GM18868 (cell line): ENCODE measurements around the gene GPC3.

Experiments used
- ATAC-seq: cut with Tn5 transposase; IDR thresholded peaks from one replicate; pipeline ENCODE4 v1.9.1; 2021; ENCODE audit warnings: mild to moderate bottlenecking, moderate library complexity; ENCODE audit not compliant: unreplicated experiment

Gene GPC3

DNA sequence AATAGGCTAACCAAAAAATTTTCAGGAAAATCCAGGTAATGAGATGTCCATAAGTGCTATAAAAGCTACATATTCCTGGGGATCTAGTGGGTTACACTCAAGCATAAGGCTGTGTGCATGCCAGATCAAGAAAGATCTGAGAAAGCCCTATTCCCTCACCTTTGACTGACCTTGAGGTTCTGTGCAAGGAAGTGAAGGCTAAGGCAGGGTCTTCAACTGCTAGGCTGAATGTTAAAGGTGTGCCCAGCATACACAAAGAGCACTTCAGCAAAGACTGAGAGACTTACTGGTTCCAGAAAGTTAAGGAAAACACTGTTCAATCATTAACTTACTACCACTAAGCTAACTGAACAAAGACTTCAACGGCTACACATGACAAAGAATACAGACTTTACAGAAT is 269.7 kb downstream of the GPC3 start:
- ATAC-seq, result no peak

DNA sequence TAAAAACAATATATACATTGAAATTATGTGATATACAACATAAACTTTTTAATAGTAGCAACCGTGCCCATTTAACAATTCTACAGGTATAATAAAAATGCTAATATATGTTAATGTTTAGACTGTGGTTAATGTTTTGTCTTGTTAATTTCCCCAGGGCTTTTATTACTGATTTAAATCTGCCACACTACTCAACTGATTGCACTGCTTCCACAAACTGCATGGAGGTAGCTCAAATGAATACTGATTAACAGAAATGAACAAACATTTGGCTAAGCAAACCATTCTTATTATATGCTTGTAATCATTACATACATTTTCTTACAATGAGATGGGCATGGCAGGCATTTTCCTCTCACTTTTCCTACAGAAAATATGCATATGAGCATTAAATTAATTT is 275.9 kb downstream of the GPC3 start:
- no peak for ATAC-seq

DNA sequence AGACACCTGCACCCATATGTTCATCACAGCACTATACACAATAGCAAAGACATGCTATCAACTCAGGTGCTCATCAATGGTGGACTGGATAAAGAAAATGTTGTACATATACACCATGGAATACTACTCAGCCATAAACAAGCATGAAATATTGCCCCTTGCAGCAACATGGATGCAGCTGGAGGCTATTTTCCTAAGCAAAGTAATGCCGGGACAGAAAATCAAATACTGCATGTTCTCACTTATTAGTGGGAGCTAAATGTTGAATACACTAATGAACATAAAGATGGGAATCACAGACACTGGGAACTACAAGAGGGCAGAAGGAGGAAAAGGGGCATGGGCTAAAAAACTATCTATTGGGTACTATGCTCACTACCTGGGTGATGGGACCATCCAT is 278.5 kb downstream of the GPC3 start:
- ATAC-seq, result no peak

DNA sequence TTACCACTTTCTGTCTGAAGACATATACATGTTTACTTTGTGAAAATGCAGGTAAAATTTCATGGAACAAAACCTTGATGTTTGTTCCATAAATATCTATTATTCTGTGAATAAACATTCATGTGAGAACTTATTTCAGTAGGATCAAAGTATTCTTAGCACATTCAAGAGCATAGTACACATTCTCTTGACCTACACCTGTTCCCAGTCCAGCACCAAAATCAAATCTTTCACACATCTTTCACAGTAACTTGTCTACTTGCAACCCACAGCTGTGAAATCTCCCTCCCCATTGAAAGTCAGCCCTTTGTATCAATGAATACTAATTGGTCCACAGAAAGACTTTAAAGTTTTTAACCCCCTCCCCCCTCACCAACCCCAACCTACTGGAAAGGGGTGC is 283.2 kb downstream of the GPC3 start:
- ATAC-seq, result no peak

DNA sequence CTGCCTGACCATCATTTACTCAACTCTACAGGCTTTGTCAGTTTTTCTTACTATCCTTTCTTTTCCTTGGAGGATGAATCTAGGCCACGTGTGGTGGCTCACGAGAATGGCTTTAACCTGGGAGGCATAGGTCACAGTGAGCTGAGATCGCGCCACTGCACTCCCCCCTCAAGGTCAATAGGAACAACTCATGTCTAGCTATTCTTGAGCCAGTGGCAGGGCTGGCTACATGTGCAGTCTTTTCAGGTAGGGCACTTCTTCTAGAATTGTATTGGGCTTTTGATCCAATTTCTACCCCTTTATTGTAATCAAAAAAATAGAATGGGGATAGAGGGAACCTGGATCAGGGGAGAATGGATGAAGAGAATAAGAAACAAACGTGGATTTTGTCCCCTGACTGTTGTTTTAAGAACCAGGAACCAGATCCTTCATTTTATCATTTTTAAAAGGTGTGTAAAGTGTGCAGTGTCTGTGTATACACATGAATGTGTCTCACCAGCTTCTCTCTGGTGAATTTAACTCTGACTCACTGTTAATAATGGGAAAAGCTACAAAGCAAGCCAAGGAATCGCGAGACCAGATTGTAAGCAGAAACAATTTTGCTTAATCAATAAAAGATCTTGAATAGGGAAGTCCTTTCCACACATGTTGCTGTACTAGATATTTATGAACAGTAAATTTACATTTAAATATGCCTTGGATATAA is 286.2 kb downstream of the GPC3 start:
- ATAC-seq, result no peak

DNA sequence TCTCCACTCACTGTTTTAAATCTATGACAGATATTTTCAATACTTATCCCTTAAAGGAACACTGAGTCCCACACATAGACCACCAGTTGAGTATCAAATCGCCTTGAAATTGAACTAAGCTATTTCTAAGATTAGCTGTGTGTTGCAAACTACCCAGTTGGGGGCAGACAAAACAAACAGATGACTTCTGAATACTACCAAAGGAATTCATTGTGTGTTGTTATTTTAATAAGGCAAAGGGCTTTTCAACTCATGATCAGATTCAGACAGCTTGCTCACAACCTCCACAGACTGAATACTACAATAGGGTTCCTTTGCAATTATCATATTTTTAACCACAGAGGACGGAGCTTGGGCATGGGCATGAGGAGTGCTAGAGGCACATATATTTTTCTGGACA is 287.1 kb downstream of the GPC3 start:
- ATAC-seq, result no peak

DNA sequence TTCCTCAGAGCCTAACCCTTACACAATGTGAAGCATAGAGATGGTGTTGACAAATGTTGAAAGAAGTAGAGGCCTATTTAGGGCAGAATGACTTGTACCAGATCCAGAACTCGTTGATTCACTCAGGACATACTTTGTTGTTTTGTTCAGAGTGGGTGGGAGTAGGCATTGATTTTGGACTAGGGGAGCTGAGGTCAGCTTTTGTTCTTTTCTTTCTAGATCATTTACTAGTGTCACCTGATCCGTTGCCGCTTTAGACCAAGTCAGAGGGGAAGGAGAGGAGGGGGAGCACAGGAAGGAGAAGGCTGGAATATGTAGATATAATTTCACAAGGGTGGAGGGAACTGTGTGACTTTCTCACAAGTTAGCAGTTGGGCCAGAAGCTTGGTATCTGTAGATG is 287.7 kb downstream of the GPC3 start:
- ATAC-seq, result no peak

DNA sequence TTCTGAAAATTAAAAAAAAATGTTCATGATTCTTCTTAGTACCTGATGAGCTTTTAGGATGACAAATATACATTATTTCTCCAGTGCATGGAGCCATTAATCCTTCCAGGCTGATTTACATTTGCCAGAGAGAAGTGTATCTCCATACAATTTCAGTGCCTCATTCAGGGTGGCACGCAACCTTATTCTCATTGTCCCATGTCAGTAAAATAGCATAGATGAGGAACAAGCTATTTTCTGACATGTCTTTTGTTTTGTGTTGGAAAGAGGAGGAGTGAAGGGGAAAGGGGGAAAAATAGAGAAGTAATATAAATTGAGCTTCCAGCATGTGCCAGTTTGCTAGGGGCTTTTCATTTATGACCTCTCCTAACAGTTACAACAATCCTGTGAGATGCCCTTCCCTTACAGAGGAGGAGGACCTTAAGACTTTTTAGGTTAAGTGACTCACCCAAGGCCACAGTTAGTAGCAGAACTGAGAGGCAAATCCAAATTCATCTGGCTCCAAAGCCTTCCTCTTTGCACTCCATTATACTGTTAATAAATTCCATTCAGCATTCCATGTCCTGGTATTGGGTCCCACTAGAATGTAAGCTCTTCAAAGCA is 295.3 kb downstream of the GPC3 start:
- no peak for ATAC-seq

DNA sequence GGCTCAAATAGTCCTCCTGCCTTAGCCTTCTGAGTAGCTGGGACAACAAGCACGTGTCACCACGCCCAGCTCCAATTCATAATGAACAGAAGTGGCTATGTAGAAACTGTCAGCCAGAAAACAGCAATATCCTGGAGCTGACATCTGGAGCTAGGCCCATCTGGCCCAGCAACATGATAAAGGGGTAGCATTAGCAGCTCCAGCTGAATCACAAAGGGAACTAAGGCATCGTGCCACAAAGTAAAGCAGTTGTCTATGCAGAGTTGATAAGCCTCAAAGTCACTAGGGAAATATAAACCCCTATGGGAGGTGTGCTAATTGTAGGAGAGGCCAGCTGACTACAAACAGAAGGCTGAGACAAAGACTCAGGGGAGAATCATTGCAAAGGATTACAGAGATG is 299.6 kb downstream of the GPC3 start:
- no peak for ATAC-seq

DNA sequence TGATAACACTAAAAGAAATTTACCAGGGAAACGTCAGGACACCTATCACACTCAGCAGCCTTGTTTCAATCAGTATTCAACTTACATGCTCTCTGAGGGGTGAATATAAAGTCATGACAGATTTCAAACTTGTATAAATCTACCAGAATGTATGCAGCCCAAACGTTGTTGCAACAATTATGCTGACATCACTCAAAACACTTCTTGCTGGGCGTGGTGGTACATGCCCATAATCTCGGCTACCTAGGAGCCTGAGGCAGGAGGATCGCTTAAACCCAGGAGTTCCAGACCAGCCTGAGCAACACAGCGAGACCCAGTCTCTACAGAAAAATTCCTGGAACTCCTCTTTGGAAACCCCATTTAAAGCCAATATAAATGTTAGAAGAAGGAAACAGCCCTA is 303.5 kb downstream of the GPC3 start:
- no peak for ATAC-seq

DNA sequence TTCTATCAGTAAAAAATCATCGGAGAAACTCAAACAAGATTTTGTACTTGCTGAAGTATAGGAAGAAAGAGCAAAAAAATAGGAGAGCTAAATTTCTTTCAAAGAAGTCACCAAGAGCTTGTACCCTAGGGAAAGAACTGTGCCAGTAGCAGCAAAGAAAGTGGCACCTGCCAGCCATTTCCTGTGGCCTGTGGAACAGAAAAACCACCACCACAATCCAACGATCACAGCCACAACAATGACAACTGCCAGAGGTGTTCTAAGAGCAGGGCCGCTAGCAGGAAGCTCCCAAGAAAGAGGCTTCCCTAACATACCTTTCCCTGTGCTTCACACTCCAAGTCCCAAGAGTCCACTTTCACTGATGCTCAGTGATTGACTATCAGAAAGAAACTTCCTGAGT is 304.0 kb downstream of the GPC3 start:
- no peak for ATAC-seq

DNA sequence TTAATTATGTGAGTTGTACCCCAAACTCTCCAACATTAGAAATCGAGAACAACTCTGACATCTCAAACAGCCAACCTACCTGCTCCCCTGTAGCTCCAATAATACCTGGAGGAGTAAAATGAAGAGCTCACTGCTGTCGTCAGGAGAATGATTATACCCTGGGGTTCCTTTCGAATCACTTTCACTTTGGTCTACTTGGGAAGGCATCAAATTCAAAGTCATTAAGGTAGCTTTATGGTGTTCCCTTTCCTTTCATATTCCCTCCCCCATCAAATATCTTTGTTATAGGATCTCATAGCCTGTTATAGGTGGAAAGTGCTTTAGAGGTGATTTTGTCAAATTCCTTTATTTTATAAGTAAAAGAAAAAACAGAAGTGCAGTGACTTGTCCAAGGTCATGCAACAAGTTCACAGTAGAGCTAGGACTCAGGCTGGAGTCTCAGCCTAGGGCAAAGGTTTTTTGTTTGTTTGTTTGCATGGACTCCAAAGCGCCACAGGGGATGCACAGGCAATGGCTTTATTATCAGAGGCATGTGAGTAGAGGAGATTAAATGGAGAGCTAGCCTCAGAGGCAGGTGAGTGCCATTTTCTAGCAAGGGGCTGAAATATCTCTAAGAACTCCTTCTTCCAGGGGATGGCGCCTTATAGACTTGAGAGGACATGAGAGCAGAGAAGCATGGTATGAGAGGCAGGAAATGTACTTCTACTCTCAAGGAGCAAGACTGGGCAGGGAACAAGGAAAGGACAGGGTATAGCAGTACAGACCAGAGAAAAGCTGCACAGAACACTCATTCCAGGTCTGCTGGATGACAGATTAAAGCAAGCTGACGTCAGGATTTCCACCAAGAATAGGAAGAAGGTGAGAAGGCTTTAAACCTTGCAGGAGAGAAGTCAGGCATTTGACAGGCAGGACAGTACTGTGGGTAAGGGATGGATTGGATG is 308.0 kb downstream of the GPC3 start:
- no peak for ATAC-seq

DNA sequence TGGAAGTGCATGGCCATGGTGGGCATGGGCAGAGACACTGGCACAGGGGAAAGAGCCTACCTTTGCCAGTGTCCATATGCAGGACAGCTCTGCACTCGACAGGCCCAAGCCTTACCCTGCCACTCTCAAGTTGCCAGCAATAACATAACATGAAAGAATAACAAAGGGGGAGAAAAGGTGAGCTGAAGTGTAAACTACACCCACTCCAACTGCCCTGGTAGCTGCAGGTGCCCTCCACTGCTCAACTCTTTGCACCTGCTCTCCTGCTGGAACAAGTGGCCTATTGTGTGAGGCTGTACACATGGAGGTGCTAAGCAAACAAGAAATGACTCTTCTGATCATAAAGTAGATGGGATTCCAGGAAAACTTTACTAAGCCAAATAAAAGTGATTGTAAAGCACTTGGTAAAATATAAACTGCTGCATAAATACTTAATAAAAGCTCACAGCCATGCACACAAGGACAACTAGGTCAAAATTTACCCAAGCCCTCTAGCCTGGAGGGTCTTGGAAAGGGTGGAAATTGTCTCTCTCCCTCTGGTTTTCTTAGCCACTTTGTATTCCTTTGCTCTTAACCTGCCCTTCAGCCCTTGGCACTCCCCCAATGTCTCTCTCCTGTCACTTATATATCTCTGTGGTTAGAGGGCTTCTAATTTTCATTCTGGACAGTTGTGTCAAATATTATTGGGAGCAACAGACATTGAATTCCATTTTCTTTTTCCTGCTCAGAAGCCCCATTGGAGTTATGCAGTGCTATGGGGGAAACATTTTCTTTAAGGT is 308.9 kb downstream of the GPC3 start:
- ATAC-seq, result no peak

DNA sequence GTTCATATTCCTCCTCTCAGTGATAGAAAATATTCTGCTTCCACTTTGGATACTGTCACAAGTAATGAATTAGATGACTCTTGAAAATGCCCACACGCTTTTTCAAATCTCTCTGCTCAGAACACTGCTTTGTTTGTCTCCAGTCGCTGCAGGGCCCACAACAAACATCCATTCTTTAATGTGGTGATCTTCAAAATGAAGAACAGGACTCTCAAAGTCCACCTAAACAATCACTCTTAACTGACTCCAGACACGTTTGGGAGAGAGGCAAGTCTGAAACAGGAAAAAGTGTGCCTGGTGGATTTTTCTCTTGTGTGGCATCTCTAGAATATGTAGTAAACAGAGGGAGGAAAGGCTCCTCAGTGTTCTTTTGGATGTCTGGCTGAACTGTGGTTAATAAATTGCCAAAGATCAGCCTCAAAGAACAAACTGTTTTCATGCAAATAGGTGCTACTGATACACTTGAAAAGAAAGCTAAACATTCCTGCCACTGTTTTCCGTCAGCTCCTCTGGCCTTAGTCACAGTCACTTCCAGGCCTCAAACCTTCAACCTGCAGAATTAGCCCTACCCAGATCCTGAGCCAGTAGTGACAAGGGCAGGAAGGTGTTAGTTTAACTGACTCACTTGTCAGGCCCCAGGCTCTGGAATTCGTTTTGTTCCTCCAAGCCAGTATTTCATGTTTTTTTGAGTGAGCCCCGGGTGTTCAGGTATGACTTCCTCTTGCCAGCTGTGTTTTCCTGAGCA is 310.5 kb downstream of the GPC3 start:
- no peak for ATAC-seq

DNA sequence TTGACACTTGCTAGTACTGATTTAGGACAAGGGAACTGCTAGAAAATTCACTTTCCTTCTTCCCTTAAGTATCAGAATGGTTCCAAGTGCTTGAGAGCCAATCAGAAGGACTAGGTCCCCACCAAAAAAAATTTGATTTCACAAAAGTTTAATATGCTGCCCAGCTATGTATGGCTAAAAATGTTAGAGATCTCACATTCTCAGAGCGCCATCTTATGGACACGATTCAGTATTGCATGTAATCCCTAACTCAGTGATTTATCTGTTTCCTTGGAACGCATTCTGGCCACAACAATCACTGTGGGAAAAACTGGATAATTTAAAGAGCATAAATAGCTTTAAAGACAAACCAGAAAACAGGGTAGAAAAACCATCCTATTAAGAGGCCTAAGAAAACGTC is 315.0 kb downstream of the GPC3 start:
- no peak for ATAC-seq

DNA sequence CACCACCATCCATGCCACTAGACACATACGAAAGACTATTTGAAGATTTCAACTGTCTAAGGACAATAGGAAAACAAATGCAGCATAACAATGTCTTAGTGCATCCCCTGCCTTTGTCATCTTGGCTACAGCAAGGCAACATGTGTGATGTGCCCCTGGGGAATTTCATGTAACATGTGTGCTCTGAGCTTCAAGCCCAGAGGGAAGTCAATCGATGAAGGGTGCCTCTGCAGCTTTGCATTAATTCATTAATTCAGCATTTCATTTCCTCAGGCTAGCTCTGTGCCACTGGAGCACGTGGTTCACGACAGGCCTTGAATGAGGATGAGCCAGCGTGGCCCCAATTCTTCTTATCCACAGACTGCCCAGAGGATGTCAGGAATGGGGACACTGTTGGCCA is 316.2 kb downstream of the GPC3 start:
- ATAC-seq, result no peak

DNA sequence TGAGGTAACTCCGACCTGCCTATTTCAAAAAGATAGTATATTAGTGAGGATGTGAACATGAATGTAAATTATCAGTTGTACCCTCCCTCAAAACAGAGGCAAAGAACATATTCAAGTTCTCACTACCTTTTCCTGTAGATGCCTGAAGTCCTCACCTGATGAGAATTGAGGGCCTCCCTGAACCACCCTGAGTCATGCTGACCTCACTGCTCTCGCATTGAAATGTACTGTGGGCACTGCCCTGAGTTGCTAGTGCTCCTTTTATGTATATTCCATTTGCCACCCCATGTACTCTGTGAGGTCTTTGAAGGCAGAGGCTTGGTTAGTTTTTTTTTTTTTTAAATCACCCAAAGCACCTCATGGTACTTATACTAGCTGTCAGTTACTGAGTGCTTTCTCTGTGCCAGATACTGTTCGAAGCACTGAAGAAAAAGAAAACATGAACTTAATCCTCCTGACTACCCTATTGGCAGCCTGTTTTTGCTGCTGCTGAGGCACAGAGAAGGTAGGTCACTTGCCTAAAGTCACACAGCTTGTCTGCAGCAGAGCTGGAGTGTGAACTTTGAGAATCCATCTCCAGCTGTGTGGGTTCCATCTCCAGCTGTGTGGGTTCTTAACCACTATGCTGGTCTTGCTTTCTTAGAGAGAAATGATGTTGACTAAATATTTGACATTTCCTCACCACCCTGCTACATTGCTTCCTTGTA is 317.0 kb downstream of the GPC3 start:
- ATAC-seq, result no peak

DNA sequence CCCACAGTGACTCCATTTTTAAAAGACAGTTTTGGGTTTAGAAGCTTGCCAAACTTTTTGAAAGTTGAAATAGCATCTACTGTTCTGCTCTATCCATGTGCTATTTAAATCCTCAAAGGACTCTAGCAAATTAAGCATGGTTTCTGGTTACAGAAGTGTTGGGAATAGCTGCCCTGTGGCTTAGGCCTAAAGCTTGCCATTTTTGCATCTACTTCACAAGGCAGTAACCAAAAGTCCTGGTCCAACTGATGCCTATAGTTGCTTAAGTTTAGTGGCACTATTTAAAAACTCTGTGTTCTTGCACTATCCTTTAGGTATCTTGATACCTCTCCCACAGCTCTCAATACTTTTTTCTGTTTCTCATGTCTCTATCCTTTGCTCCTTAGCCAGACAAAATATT is 319.1 kb downstream of the GPC3 start:
- ATAC-seq, result no peak

DNA sequence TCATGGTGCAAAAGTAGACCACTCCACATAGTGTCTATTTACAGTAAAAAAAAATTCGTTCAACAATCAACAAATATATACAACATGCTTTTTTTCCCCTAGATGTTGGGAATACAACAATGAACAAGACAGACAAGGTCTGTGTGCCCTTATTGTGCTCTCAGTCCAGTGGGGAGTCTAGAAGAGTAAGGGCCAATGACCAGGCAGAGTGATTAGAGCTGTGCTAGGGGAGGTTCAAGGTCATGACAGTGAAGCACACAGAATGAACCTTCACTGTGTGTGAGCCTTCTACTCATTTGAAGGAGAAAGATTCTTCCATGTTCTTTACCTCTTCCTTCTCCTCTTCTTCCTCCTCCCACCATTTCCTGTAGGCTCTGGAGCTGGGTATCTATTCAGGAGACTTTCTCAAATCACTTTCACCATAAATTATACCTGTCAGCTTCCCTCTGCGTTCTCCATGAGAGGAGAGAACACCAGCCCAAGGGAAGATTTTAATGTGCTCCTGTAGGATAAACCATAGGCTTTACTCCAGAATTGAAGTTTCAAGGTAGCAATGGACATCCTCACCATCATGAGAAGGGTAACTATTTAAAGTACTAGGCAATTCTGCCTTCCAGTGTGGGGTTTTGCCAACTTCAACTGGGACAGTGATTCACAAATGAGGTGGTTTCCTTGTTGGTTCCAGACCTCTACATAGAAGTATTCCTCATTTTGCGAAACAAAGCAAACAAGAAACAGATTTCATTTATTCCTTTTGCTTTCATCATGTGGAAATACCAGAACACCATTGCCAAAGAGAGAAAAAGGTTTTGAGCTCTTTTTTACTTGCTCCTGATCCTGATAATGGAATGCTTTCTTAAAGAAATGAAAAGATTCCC is 323.2 kb downstream of the GPC3 start:
- ATAC-seq, result no peak
